HepG2 (cell line): ENCODE data around the gene PARP1. TPM values are rescaled to one million over a fixed set of nuclear protein-coding genes. Genes with fewer than 3 reads are reported as not detected.

Experiments
- ATAC-seq: fragments of 200-7000 bp; cut with Tn5 transposase; 3 replicates; pipeline ENCODE4 v1.9.1; 2020; ENCODE audit warnings: mild to moderate bottlenecking, moderate library complexity
- BruUV-seq: library from RNA; stranded (reverse); fragments of 400-500 nt; replicated peaks from 2 replicates; lab custom pipeline; 2021; lab: Mats Ljungman, UMichigan
- CTCF ChIA-PET: fragments of 300-600 bp; formaldehyde crosslinking; extraction: SDS; loops from one replicate; lab custom pipeline; 2021; ENCODE audit warnings: low total read pairs, inconsistent platforms, low intra/inter-chr PET ratio; lab: Yijun Ruan, JAX
- POLR2A ChIA-PET: fragments of 350-600 bp; sonication (Branson Sonifier 250); formaldehyde crosslinking; loops from one replicate; lab custom pipeline; 2020; ENCODE audit warnings: antibody characterized with exemption, inconsistent platforms; lab: Yijun Ruan, JAX
- DNase-seq: peaks from one replicate; pipeline ENCODE4 v3.0.0-alpha.2; 2015; ENCODE audit warnings: low spot score
- FAIRE-seq: peaks from 3 replicates; lab custom pipeline; 2011; peaks lifted over from hg19 to GRCh38; lab: Jason Lieb, UNC
- H2AFZ ChIP-seq: one replicate; pipeline ENCODE4 v1.6.1; 2011; ENCODE audit warnings: low read length, inconsistent platforms
- H3K27ac ChIP-seq: fragments of 300-600 bp; 3 replicates; pipeline ENCODE4 v1.8.0; 2011; ENCODE audit warnings: mixed run types, mild to moderate bottlenecking, mixed read lengths, low read length, inconsistent platforms; ENCODE audit not compliant: insufficient read depth; ENCODE audit errors: extremely low read length
- H3K27me3 ChIP-seq, 2 experiments: fragments of 200-600 bp in 1 of 2; 2 replicates in 1 of 2; 3 replicates in 1 of 2; pipeline versions ENCODE4 v1.6.0 to v1.8.0; 2011; ENCODE audit warnings: low read length in 2 of 2, mild to moderate bottlenecking in 2 of 2, moderate library complexity in 2 of 2, inconsistent platforms in 1 of 2; ENCODE audit not compliant: insufficient read depth in 2 of 2, control insufficient read depth in 1 of 2
- H3K36me3 ChIP-seq, 2 experiments: fragments of 200-600 bp in 1 of 2; replicated peaks in 1 of 2; 2 replicates in 1 of 2; 3 replicates in 1 of 2; pipeline versions ENCODE4 v1.5.1 to v1.8.0; 2011; ENCODE audit warnings: low read length in 2 of 2, inconsistent platforms in 1 of 2; ENCODE audit not compliant: insufficient read depth in 2 of 2, control insufficient read depth in 1 of 2
- H3K4me1 ChIP-seq: 2 replicates; pipeline ENCODE4 v1.5.1; 2012; ENCODE audit warnings: low read length, inconsistent platforms; ENCODE audit not compliant: insufficient read depth
- H3K4me2 ChIP-seq: 2 replicates; pipeline ENCODE4 v1.6.0; 2011; ENCODE audit warnings: low read depth, low read length, inconsistent platforms
- H3K4me3 ChIP-seq, 3 experiments: fragments of 200-600 bp in 1 of 3; sonication (generic), shearing (Covaris generic) in 1 of 3; replicated peaks in 1 of 3; 2 replicates each; pipeline ENCODE4 v1.5.1; 2011 to 2016; ENCODE audit warnings: low read length in 3 of 3, inconsistent platforms in 2 of 3, low read depth in 2 of 3, mild to moderate bottlenecking in 2 of 3, control low read depth in 1 of 3, mixed read lengths in 1 of 3; ENCODE audit not compliant: insufficient read depth in 1 of 3
- H3K79me2 ChIP-seq: one replicate; pipeline ENCODE4 v1.6.1; 2011; ENCODE audit warnings: low read length, inconsistent platforms; ENCODE audit not compliant: insufficient read depth
- H3K9ac ChIP-seq: 2 replicates; pipeline ENCODE4 v1.6.0; 2011; ENCODE audit warnings: mild to moderate bottlenecking, low read depth, low read length, inconsistent platforms; ENCODE audit not compliant: insufficient read depth
- H3K9me3 ChIP-seq: 2 replicates; pipeline ENCODE4 v1.5.1; 2012; ENCODE audit warnings: mild to moderate bottlenecking, low read length
- H4K20me1 ChIP-seq: 2 replicates; pipeline ENCODE4 v1.6.0; 2011; ENCODE audit warnings: inconsistent platforms, mild to moderate bottlenecking, low read length, moderate library complexity; ENCODE audit not compliant: insufficient read depth
- HNRNPUL1 ChIP-seq: fragments of 200-400 bp; formaldehyde crosslinking; IDR thresholded peaks from 2 replicates; pipeline ENCODE4 v1.6.1; 2017; ENCODE audit warnings: low read depth, mild to moderate bottlenecking, low read length, moderate library complexity
- KDM6A ChIP-seq: IDR thresholded peaks from 2 replicates; pipeline ENCODE4 v1.6.1; 2016; ENCODE audit warnings: low read depth
- KLF6 ChIP-seq: IDR thresholded peaks from 2 replicates; pipeline ENCODE4 v1.8.0; 2016; ENCODE audit warnings: missing biosample characterization, missing genetic modification reagents
- NKX3-1 ChIP-seq: sonication (generic); formaldehyde crosslinking; IDR thresholded peaks from 2 replicates; pipeline ENCODE4 v1.5.0; 2020; ENCODE audit warnings: missing genetic modification reagents
- NPAS2 ChIP-seq: sonication (generic); formaldehyde crosslinking; IDR thresholded peaks from 2 replicates; pipeline ENCODE4 v1.8.0; 2022; ENCODE audit warnings: mild to moderate bottlenecking, missing genetic modification reagents, borderline replicate concordance
- ZBTB34 ChIP-seq: sonication (generic); formaldehyde crosslinking; IDR thresholded peaks from 2 replicates; pipeline ENCODE4 v1.8.0; 2022; ENCODE audit warnings: mild to moderate bottlenecking, missing genetic modification reagents
- ZFP82 ChIP-seq: sonication (generic); formaldehyde crosslinking; IDR thresholded peaks from 2 replicates; pipeline ENCODE4 v1.5.1; 2020; ENCODE audit warnings: mild to moderate bottlenecking, missing genetic modification reagents, borderline replicate concordance
- ZNF143 ChIP-seq: sonication (generic); formaldehyde crosslinking; IDR thresholded peaks from 2 replicates; pipeline ENCODE4 v1.4.0; 2020; ENCODE audit warnings: missing genetic modification reagents
- ZNF160 ChIP-seq: sonication (generic); formaldehyde crosslinking; IDR thresholded peaks from 2 replicates; pipeline ENCODE4 v1.8.0; 2022; ENCODE audit warnings: mild to moderate bottlenecking, inconsistent platforms, missing genetic modification reagents
- ZNF264 ChIP-seq: sonication (generic); formaldehyde crosslinking; IDR thresholded peaks from 2 replicates; pipeline ENCODE4 v1.4.0; 2020; ENCODE audit warnings: missing genetic modification reagents
- ZNF563 ChIP-seq: sonication (generic); formaldehyde crosslinking; IDR thresholded peaks from 2 replicates; pipeline ENCODE4 v1.8.0; 2022; ENCODE audit warnings: mild to moderate bottlenecking, moderate library complexity, missing genetic modification reagents
- WGBS: methylation state at CpG from one replicate; pipeline ENCODE4 v1.1.6; 2017; ENCODE audit warnings: low lambda C conversion rate; 5-methylcytosine and 5-hydroxymethylcytosine counted together
- in situ Hi-C: cut with HindIII; loops from 2 replicates; pipeline ENCODE4 v1.10.0; 2017; ENCODE audit warnings: low pct_unique_long_range_greater_than_20kb; ENCODE audit not compliant: extremely low pct_ligation_motif_present
- intact Hi-C: fragments of 100-400 bp; cut with micrococcal nuclease; formaldehyde crosslinking; loops from one replicate; pipeline ENCODE4 v1.10.0; 2022; ENCODE audit not compliant: unreplicated experiment
- polyA plus RNA-seq, 8 experiments: library from polyadenylated mRNA; depleted of rRNA in 3 of 8; stranded (reverse) in 7 of 8; unstranded in 1 of 8; fragments of >200 nt; fragmentation: Illumina TruSeq in 4 of 8; extraction: Trizol in 4 of 8; gene quantifications; 2 replicates each; pipeline versions ENCODE4 v1.2.1 to v1.2.3, GENCODE V29; 2011 to 2016; ENCODE audit warnings: low read depth in 4 of 8, missing spikeins in 1 of 8, mixed read lengths in 1 of 8; ENCODE audit not compliant: insufficient read depth in 1 of 8
- total RNA-seq, 5 experiments: library from RNA; depleted of rRNA; stranded (reverse); fragments of >200 nt; fragmentation: Illumina TruSeq; extraction: Trizol; gene quantifications; 2 replicates each; pipeline ENCODE4 v1.2.3, GENCODE V29; 2016; ENCODE audit warnings: low read depth in 1 of 5

PARP1 gene
- total and polyA plus RNA-seq, 2 of the 13 experiments (the other 11 are each of a cell fraction or from before 2014, with no cell fraction given) = 50.1 to 85.2 TPM

GRCh38 chr1:226318471-226318870 is 89.4 kb downstream of the PARP1 start:
- POLR2A ChIA-PET = no interaction called here
- no peak for DNase-seq
- FAIRE-seq = no peak
- ATAC-seq = no peak
- no peaks in the 10 kb centered on the region for H3K4me1 ChIP-seq
- CTCF ChIA-PET = no interaction called here
- BruUV-seq = no TSS peak
- 49% methylated on average over 5 of the region's 5 CpGs for WGBS
- no peak overlapping the region for H3K4me2 ChIP-seq
- peaks cover 0 to 6% of the 10 kb centered on the region in 2 experiments; a peak in 1 of 5 replicates for H3K27me3 ChIP-seq
- TF ChIP-seq ZNF563 (CRISPR knock-in tag) (no peak), HNRNPUL1 (no peak), ZNF143 (CRISPR knock-in tag) (no peak), ZNF264 (no peak), ZBTB34 (CRISPR knock-in tag) (no peak), ZFP82 (CRISPR knock-in tag) (no peak), NKX3-1 (CRISPR knock-in tag) (no peak), KLF6 (CRISPR knock-in tag) (no peak), NPAS2 (CRISPR knock-in tag) (no peak), ZNF160 (CRISPR knock-in tag) (no peak), KDM6A (CRISPR knock-in tag) (no peak)
- H4K20me1 ChIP-seq = no peaks in the 10 kb centered on the region
- in situ Hi-C loops = no loop called here
- no peak overlapping the region for H3K27ac ChIP-seq
- H3K4me3 ChIP-seq = no peak overlapping the region
- H2AFZ ChIP-seq = no peak overlapping the region
- no peaks in the 10 kb centered on the region for H3K79me2 ChIP-seq
- intact Hi-C loops = no loop called here
- no peaks in the 10 kb centered on the region for H3K36me3 ChIP-seq
- no peak overlapping the region for H3K9ac ChIP-seq
- no peaks in the 10 kb centered on the region for H3K9me3 ChIP-seq
